ENCODE data around the gene CMIP.
A peak's percentile ranks its signal among the peaks of the same experiment; 100 is the strongest.
"Not testable (repeated sequence)": the region's sequence is repeated elsewhere in the genome, so short reads cannot be mapped to it uniquely, and the experiment has no call there.

CMIP gene

DNA sequence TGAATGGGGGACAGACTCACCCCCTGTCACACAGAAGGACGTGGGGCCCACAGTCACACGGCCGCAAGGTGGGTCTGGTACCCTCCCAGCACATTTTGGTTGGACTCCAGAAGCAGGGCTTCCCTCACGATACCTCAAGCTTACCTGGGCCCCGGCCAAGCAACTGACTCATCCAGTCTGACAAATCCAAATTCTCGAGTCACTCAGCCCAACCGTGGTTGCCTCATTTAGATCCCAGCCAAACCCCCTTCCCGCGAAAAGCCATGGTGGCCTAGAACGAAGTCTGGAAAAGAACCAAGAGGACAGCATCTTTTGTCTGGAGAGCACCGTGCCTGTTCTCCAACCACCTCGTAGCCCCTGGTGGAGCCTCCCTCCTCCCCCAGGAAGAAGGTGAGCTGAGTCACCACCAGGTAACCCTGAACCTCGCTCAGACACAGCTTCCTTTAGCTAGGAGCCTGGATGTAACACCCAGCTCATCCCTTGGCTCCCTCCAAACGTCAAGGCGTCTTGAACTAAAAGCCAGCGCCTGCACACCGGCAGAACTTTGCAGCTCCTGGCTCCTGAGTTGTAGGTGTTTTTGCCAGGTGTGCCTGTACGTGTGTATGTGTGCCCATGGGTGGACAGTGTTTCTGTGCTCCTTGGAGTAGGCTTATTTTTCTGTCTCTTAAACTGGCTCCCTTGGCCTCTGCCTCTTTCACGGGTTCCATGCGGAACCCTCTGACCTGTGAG, 78.9 kb downstream of the CMIP start:
- peak; percentile 78 for DNase-seq (ENCODE audit: low read depth, low spot score)

DNA sequence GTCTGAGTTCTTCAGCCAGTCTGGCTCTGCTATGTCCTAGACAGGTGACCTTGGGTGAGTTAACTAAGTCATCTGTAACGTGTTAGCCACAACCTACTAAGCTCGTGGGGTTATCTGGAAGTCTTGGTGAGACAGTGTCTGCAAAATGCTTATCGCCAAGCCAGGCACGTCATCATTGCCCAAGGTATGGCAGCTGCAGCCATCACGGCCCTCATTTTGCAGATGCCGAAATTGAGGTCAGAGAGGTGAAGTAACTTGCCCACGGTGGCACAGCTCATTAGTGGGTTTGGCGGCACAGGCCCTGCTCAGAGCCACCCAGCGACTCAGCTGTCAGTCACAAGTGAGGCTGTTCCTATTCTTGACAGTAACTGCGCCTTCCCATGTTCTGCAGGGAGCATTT, 79.8 kb downstream of the CMIP start:
- DNase-seq (ENCODE audit: low read depth, low spot score) = no peak
- H3K4me3 ChIP-seq (ENCODE audit: low read depth, low read length) = no peak overlapping the region
- in situ Hi-C loops (cut with HindIII; ENCODE audit: low sequenced_read_pairs) = no loop called here
- TF ChIP-seq, protein P1, sequence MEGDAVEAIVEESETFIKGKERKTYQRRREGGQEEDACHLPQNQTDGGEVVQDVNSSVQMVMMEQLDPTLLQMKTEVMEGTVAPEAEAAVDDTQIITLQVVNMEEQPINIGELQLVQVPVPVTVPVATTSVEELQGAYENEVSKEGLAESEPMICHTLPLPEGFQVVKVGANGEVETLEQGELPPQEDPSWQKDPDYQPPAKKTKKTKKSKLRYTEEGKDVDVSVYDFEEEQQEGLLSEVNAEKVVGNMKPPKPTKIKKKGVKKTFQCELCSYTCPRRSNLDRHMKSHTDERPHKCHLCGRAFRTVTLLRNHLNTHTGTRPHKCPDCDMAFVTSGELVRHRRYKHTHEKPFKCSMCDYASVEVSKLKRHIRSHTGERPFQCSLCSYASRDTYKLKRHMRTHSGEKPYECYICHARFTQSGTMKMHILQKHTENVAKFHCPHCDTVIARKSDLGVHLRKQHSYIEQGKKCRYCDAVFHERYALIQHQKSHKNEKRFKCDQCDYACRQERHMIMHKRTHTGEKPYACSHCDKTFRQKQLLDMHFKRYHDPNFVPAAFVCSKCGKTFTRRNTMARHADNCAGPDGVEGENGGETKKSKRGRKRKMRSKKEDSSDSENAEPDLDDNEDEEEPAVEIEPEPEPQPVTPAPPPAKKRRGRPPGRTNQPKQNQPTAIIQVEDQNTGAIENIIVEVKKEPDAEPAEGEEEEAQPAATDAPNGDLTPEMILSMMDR (IDR thresholded peaks at IDR 0.05; ENCODE audit: low read depth, low read length) = no peak

More for the DNA sequence above, 78.9 kb downstream of the CMIP start:
- TF ChIP-seq, protein P1 (IDR thresholded peaks at IDR 0.05; ENCODE audit: low read depth, low read length) = no peak
- no peak overlapping the region for H3K4me3 ChIP-seq (ENCODE audit: low read depth, low read length)
- in situ Hi-C loops (cut with HindIII; ENCODE audit: low sequenced_read_pairs) = no loop called here

DNA sequence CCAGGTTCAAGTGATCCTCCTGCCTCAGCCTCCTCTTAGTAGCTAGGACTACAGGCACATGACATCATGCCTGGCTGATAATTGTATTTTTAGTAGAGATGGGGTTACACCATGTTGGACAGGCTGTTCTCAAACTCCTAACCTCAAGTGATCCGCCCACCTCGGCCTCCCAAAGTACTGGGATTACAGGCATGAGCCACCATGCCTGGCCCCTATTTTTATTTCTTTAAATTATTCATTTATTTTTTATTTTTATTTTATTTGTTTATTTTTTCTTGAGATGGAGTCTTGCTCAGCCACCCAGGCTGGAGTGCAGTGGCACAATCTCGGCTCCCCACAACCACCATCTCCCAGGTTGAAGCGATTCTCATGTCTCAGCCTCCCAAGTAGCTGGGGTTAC, 80.3 kb downstream of the CMIP start:
- in situ Hi-C loops (cut with HindIII; ENCODE audit: low sequenced_read_pairs); DNase-seq (ENCODE audit: low read depth, low spot score); H3K4me3 ChIP-seq (ENCODE audit: low read depth, low read length): not testable (repeated sequence)

DNA sequence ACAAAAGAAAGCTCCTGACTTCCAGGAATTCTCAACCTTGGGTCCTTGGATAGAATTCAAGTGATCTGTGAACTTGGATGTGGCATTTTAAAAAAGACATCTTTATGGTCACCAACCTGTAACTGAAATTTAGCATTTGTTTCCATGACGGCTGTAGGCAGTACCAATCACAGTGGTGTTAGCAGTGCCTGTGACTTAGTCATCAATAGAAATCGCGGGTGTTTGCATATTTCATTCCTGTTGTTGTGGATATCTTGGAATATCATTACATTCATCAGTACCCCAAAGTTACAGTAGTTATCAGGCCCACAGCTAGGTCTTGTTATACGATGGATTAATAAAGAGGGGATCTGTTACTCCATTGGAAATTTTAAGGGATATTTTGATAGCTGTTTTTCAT, 81.6 kb downstream of the CMIP start:
- DNase-seq (ENCODE audit: low read depth, low spot score) = no peak
- H3K4me3 ChIP-seq (ENCODE audit: low read depth, low read length) = no peak overlapping the region
- TF ChIP-seq, protein P1 (IDR thresholded peaks at IDR 0.05; ENCODE audit: low read depth, low read length) = no peak
- in situ Hi-C loops (cut with HindIII; ENCODE audit: low sequenced_read_pairs) = no loop called here

DNA sequence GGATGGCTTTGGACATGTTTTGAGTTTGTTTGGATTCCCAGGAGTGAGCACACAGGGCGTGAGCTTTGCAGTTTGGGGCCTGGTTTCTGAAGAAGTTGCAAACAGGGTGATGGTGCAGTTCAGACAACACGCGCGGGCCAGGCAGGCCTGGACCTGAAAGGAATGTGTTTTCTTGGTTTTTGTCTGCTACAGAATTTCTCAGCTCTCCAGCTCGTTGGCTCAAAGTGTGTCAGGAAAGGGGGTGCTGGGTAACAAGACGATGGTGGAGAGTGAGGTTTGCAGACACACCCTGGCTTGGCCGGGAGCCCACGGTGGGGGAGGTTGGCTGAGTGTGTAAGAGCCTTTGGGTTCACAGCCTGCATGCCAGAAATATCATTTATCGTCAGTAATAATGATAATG, 82.3 kb downstream of the CMIP start:
- H3K4me3 ChIP-seq (ENCODE audit: low read depth, low read length) = no peak overlapping the region
- TF ChIP-seq, protein P1 (IDR thresholded peaks at IDR 0.05; ENCODE audit: low read depth, low read length) = no peak
- DNase-seq (ENCODE audit: low read depth, low spot score) = peak; percentile 60
- in situ Hi-C loops (cut with HindIII; ENCODE audit: low sequenced_read_pairs) = no loop called here

DNA sequence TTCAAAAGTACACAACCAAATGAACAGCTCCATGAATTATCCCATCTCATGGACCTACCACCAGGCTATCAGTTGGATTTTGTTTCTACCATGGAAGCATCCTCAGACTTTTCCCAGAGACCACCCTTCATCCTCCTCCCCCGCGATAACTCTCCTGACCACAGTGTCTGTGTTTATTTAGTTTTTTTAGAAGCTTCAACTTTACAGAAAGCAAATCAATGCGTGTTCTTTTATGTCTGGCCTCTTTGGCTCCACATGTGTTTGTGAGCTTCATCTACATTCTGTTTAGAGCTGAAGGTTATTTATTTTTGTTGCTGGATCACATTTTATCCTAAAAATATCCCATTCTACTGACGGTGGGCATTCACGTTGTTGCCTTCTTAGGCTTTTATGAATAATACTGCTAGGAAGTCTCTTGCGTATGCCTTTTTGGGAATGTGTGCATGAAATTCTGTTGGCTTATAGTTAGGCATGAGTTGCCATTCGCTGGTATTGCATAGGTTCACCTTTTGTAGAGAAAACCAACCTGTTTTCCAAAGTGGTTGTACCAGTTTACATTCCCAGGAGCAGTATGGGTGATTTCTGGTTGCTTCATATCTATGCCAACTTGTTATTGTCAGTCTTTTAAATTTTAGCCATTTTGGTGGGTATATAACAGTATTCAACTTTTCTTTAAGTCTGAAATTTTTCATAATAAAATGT, 83.0 kb downstream of the CMIP start:
- TF ChIP-seq, protein P1 (IDR thresholded peaks at IDR 0.05; ENCODE audit: low read depth, low read length) = no peak
- in situ Hi-C loops (cut with HindIII; ENCODE audit: low sequenced_read_pairs) = no loop called here
- DNase-seq (ENCODE audit: low read depth, low spot score) = no peak
- no peak overlapping the region for H3K4me3 ChIP-seq (ENCODE audit: low read depth, low read length)

DNA sequence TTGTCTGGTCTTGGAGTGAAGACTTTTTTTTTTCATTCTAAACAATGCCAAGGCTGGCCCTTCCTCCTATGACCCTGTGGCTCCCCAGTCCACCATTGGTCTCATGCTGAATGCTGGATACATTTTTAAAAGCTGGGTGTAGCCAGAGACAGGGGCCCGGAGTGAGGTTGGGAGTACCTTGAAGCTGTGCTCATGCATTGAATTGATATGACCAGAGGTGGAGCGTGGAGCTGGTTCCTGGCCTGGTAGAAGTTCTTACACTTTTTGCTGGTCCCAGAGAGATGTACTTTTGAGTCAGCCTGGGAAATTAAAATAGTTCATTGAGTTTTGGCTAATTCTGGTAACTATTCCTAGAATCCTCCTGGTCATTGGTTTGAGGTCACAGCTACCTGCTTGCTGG, 83.6 kb downstream of the CMIP start:
- TF ChIP-seq, protein P1 (IDR thresholded peaks at IDR 0.05; ENCODE audit: low read depth, low read length) = peak; percentile 0
- in situ Hi-C loops (cut with HindIII; ENCODE audit: low sequenced_read_pairs) = no loop called here
- no peak for DNase-seq (ENCODE audit: low read depth, low spot score)
- no peak overlapping the region for H3K4me3 ChIP-seq (ENCODE audit: low read depth, low read length)
